ENCODE results near the gene TMPO. TPM values are rescaled to one million over a fixed set of nuclear protein-coding genes. Genes with fewer than 3 reads are reported as not detected.

Gene TMPO
- total RNA-seq, 3 donors from 2014 or later: 180 to 198 (median 187) TPM

Other genes with a start within 250 kb of the TMPO start
- gene SLC25A3, start 78.1 kb downstream of the TMPO start, total RNA-seq: 100 to 1,000 TPM; 658 to 671 (median 664) TPM
- 10 to 100 TPM; 12.0 to 14.5 (median 12.6) TPM for gene IKBIP, start 129.2 kb downstream of the TMPO start, total RNA-seq
- gene APAF1, start 129.7 kb downstream of the TMPO start, total RNA-seq: 1 to 10 TPM; 4.8 to 9.2 (median 6.6) TPM

Data from activated T-cell treated with anti-CD3 and anti-CD28 coated beads, Interleukin-2, amount 50 U/mL, for 4 hours (primary cell).